Fibroblast of villous mesenchyme (primary cell): Measurements from ENCODE around the gene PRPSAP2. TPM values are rescaled to one million over a fixed set of nuclear protein-coding genes. Genes with fewer than 3 reads are reported as not detected.

Experiments
- DNase-seq: peaks from one replicate; pipeline ENCODE4 v3.0.0-alpha.2; 2010; ENCODE audit warnings: low read depth
- H3K4me3 ChIP-seq: 2 replicates; pipeline ENCODE4 v1.5.1; 2011; ENCODE audit warnings: low read depth, mild to moderate bottlenecking, low read length
- CTCF ChIP-seq: IDR thresholded peaks from 2 replicates; pipeline ENCODE4 v1.5.1; 2012; ENCODE audit warnings: low read depth, mild to moderate bottlenecking, low read length; ENCODE audit not compliant: insufficient read depth
- total RNA-seq: library from RNA; depleted of rRNA; stranded (reverse); fragments of >200 nt; gene quantifications from 2 replicates; pipeline ENCODE4 v1.2.3, GENCODE V29; 2012

Gene PRPSAP2
- total RNA-seq, 1 donor: 51.4 TPM

DNA sequence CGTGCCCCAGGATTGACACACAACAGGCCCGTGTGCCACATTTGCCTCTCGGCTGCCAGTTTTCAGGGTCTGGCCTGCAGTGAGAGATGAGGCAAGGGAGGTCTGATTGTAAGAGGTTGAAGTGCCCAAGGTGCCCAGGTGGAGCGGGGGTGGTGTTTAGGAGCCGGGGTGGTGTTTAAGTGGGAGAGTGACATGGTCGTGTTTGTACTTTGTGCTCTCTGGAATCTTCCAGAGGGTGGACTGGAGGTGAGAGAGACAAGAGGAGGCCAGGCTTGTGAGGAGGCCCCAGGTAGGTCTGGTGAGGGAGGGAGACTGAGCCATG, 104.5 kb downstream of the PRPSAP2 start:
- DNase-seq: no peak
- no peak for TF ChIP-seq CTCF
- H3K4me3 ChIP-seq: no peak overlapping the region

DNA sequence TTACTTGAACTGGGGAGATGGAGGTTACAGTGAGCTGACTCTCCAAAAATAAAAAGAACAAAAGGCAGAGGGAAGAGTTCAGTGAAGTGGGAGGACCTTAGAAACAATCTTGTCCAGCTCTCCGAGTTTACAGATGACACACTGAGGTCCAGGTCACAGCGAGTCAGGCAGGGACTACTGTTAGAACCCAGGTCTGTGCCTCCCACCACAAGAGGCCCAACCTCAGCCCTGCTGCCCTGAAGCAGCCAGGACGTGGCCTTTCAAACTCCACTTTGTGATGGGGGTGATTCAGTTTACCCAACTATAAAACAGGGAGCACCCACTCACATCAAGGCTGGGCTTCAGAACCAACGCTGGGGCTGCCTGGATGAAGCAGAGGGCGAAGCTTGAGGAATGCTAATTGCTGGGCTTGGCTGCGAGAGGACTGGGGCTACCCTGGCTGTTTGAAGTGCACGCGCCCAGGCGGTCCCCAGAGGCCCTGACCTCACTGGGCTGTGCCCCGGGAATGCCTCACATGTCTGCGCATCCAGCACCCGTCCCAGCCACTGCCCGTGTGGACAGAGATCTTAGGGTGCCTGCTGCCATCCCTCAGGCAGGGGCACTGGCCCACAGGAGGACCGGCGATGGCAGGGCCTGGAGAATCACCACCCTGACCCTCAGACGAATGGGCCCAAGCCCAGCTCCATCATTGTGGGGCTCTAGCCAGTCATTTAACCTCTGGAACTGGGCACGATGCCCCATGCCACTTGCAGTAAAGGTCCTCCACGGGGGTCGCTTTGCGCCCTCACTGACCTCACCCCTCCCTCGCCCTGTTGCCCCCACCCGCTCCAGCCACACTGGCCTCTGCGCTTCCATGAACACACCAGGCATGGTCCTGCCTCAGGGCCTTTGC, 105.4 kb downstream of the PRPSAP2 start:
- TF ChIP-seq CTCF: no peak
- no peak for DNase-seq
- H3K4me3 ChIP-seq: no peak overlapping the region

DNA sequence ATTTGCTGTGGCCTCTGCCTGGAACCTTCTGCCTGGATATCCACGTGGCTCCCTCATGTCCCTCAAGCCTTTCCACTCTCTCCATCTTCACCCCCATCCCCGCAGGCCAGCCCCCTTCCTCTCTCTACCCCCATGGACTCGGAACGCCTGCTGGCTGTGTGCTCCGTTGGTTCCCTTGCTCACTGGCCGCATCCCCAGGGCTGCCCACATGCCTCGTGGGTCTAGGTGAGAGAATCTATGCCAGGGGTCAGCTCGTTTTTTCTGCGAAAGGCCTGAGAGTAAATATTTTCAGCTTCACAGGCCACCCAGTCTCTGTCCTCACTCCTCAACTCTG, 106.1 kb downstream of the PRPSAP2 start:
- H3K4me3 ChIP-seq: no peak overlapping the region
- DNase-seq: no peak
- TF ChIP-seq CTCF: no peak

- H3K4me3 ChIP-seq: no peak overlapping the region
- no peak for TF ChIP-seq CTCF
- DNase-seq: no peak
These were observed 106.6 kb downstream of the PRPSAP2 start for GRCh38 chr17:18964550-18964949.

GRCh38 chr17:18965530-18966236, 107.8 kb downstream of the PRPSAP2 start:
- DNase-seq: no peak
- no peak overlapping the region for H3K4me3 ChIP-seq
- TF ChIP-seq CTCF: no peak

DNA sequence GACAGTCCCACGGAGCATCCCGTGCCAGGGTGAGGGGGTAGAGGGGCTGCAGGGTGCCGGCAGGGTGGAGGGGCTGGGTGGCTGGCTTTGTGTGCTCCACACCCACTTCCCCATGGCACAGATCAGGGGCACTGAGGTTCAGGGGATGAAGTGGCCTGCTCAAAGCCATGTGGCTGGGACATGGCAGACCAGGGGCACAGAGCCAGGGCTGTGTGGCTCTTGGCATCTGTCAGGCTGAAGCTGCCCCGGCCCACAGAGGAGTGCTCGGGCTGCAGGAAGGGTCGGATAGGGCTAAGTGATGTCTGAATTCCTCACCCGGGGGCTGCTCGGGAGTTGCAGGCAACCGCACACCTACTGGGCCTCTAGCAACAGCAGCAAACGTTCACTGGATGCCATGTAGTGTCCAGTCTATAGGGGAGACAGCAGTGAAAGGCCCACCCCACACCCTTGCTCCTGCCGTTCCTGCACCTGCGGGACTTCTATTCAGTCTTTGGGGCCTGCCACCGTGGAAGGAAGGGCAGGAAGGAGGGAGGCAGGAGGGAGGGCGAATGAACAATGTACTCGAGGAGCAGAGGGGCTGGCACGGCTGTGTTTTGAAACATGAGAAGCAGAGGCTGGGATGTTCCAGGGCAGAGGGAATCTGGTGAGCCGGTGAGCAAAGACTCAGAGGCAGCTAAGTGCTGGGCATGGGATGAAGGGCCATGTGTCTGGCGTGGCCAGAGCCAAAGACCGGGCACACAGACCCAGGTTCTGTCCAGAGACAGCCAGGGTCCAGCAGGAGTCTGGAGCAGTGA, 109.1 kb downstream of the PRPSAP2 start:
- DNase-seq: peak; percentile 22
- TF ChIP-seq CTCF: no peak

More for the DNA sequence above, 109.1 kb downstream of the PRPSAP2 start:
- H3K4me3 ChIP-seq: no peak overlapping the region
